ENCODE results near the gene GRIN3A. TPM values are rescaled to one million over a fixed set of nuclear protein-coding genes. Genes with fewer than 3 reads are reported as not detected.
"Not testable (repeated sequence)": the region's sequence is repeated elsewhere in the genome, so short reads cannot be mapped to it uniquely, and the experiment has no call there.

Gene GRIN3A
- total RNA-seq, 1 donor from 2014 or later, result not detected

DNA sequence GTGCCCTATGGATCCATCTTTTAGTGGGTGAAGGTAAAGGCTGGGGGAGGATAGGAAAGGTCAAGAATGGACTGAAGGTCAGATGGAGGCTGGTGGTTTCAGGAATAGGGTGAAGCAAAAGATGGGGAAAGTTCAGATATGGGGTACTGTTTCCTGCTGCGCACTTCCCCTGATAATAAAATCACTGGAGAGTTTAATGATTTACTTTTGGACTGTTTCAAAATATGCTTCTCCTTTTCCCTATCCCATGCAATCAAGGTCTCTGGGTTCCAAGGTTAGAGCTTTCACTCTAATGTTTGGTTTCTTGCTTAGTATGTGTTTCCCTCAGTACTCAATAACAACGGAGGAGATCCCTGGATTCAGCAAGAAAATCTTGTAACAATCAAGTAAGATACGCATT is 132.9 kb downstream of the GRIN3A start:
- DNase-seq (ENCODE audit: low spot score), result no peak
- intact Hi-C loops (cut with micrococcal nuclease), result no loop called here
- no peaks in the 10 kb centered on the region for H3K36me3 Mint-ChIP-seq (ENCODE audit: low read depth)
- H3K9me3 Mint-ChIP-seq, result no peaks in the 10 kb centered on the region
- H3K27ac Mint-ChIP-seq, result no peak overlapping the region
- peaks cover 3% of the 10 kb centered on the region for H3K4me1 Mint-ChIP-seq (ENCODE audit: low read depth)
- H3K4me3 Mint-ChIP-seq (ENCODE audit: low read depth), result no peak overlapping the region
- peaks cover 6% of the 10 kb centered on the region for H3K27me3 Mint-ChIP-seq (ENCODE audit: low read depth)

DNA sequence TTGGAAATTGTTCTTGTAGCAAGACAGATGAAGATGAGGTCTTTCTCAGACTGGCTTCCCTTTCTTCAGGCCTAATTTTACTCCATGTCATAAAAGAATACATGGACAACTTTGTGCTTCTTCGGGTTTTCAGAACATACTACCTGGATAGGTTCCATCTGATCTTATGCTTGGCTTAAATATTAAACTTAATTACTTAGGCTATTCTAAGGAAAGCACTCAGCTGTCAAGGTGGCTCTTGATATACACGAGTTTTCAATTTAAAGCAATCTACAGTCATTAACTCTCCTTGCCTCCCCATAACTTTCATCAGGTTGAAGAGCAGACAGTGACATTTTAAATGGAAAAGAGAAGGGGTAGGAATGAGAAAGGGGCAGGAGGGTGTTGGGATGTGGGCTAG is 134.2 kb downstream of the GRIN3A start:
- H3K4me3 Mint-ChIP-seq (ENCODE audit: low read depth), result no peak overlapping the region
- no peaks in the 10 kb centered on the region for H3K36me3 Mint-ChIP-seq (ENCODE audit: low read depth)
- no peak overlapping the region for H3K27ac Mint-ChIP-seq
- H3K27me3 Mint-ChIP-seq (ENCODE audit: low read depth), result peaks cover 7% of the 10 kb centered on the region
- H3K4me1 Mint-ChIP-seq (ENCODE audit: low read depth), result peaks cover 3% of the 10 kb centered on the region
- H3K9me3 Mint-ChIP-seq, result no peaks in the 10 kb centered on the region
- intact Hi-C loops (cut with micrococcal nuclease), result no loop called here
- no peak for DNase-seq (ENCODE audit: low spot score)

DNA sequence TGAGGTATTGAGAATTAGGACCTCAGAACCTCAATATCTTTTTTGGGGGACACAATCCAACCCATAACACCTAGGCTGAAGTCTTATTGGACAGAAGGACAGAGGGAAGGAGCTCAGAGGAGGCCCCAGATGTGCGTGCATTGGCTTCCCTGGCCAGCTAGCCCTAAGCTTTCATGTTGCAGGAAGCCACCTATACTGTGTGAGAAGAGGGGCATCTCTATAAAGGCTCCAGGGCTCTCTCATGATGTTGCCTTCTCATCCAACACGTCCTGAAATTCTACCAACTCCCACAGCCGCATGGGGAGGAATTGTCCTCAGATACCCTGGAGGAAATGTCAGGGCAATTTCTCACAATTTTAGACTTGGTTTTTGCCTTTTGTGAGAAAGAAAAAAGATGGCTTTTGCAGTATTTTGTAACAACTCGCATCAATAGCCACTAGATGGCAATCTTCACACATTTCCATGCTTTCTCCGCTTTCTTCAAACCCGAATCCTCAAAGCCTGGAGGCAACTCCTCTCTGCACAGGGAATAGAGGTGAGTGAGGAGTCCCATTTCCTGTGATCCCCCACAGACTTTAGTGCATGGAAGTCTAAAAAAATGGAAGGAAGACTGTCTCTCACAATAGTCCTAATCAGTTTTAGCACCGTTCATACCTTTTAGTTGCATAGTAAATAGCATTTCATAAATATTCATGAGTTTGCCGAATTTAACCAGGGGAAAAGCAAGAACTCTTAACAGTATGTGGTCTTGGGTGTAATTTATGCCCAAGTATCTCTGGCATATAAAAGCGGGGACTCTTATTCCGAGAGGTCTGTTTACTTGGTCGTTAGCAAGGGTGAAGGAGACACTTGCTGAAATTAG is 136.3 kb downstream of the GRIN3A start:
- H3K36me3 Mint-ChIP-seq (ENCODE audit: low read depth), result no peaks in the 10 kb centered on the region
- H3K4me3 Mint-ChIP-seq (ENCODE audit: low read depth), result no peak overlapping the region
- peaks cover 7% of the 10 kb centered on the region for H3K27me3 Mint-ChIP-seq (ENCODE audit: low read depth)

DNA sequence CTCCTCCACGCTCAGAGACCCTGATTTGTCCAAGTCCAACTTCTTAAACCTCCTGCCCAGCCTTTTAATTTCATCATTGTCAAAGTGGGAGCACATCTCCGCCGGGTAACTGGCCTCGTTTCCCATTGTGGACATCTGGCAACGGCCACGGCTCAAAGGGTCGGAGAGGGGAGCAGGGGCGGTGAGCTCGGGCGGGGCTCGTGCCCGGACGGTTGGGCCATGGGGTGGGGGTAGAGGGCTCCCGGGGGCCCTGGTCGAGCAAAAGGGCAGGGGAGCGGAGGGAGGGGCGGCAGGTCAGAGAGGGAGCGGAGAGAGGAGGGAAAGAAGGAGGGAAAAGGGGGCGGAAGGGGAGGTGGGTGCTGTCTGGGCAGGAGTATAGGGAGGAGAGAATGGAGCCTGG is 143.7 kb downstream of the GRIN3A start, which contains the start of gene PPP3R2:
Gene PPP3R2, minus strand, starts transcription at position 174 of the 400 bp plus-strand sequence. Its CDS starts 48 bp downstream, at position 126.
- H3K9me3 Mint-ChIP-seq, result no peaks in the 10 kb centered on the region
- H3K4me3 Mint-ChIP-seq (ENCODE audit: low read depth), result no peak within 1 kb of the TSS
- no peaks in the 10 kb centered on the region for H3K4me1 Mint-ChIP-seq (ENCODE audit: low read depth)
- intact Hi-C loops (cut with micrococcal nuclease), result no loop called here
- H3K27me3 Mint-ChIP-seq (ENCODE audit: low read depth), result no peaks in the 10 kb centered on the region
- no peaks in the 10 kb centered on the region for H3K36me3 Mint-ChIP-seq (ENCODE audit: low read depth)
- DNase-seq (ENCODE audit: low spot score), result no peak
- H3K27ac Mint-ChIP-seq, result no peak within 1 kb of the TSS

More for the DNA sequence above, 136.3 kb downstream of the GRIN3A start:
- H3K9me3 Mint-ChIP-seq, result no peaks in the 10 kb centered on the region
- no peak overlapping the region for H3K27ac Mint-ChIP-seq
- H3K4me1 Mint-ChIP-seq (ENCODE audit: low read depth), result peaks cover 3% of the 10 kb centered on the region
- DNase-seq (ENCODE audit: low spot score), result no peak
- intact Hi-C loops (cut with micrococcal nuclease), result loop anchor here (2.0 kb wide), 1 partner anchor 127 kb away; no protein-coding TSS in a partner anchor

DNA sequence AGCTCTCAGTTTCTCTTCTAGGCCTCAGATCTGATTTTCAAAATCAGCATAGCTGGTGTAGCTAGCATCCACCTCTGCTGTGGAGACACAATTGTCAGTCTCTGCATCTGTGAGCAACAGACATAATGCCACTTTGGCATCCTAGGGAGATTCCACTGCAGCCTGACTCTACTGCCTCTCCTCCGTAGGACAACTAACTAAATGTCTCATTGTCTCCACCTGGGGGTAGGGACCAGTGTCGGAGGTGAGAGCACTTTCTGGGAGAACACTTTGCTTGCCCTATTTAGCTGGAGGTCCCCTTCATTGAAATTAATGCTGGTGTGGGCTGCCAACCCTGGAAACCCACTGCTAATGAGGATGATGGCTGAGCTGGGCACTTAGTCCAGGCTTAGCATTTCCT is 145.1 kb downstream of the GRIN3A start:
- intact Hi-C loops (cut with micrococcal nuclease), result no loop called here
- DNase-seq (ENCODE audit: low spot score), result no peak

DNA sequence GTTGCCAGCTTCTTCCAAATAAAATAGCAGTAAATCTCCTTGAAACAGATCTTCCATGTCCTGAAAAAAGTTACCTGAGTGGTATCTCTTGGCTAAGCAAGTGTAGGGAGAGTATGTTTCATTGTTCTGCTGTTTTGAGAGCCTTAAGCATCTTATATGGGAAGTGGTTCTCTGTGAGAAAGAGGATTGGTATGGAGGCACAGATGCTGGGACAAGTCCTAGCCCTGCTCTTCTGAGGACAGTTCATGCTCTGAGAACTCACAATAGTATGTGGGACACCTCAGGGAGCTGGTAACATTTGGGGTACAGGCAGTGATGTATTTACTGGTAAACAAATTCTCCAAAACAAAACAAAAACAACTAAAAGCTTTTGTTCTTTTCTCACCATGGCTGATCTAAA is 145.7 kb downstream of the GRIN3A start:
- no peaks in the 10 kb centered on the region for H3K9me3 Mint-ChIP-seq
- DNase-seq (ENCODE audit: low spot score), result no peak
- H3K36me3 Mint-ChIP-seq (ENCODE audit: low read depth), result no peaks in the 10 kb centered on the region
- no peaks in the 10 kb centered on the region for H3K4me1 Mint-ChIP-seq (ENCODE audit: low read depth)
- H3K27me3 Mint-ChIP-seq (ENCODE audit: low read depth), result no peaks in the 10 kb centered on the region
- H3K27ac Mint-ChIP-seq, result no peak overlapping the region
- H3K4me3 Mint-ChIP-seq (ENCODE audit: low read depth), result no peak overlapping the region
- intact Hi-C loops (cut with micrococcal nuclease), result no loop called here

More for the DNA sequence above, 145.1 kb downstream of the GRIN3A start:
- no peaks in the 10 kb centered on the region for H3K4me1 Mint-ChIP-seq (ENCODE audit: low read depth)
- no peak overlapping the region for H3K27ac Mint-ChIP-seq
- H3K27me3 Mint-ChIP-seq (ENCODE audit: low read depth), result no peaks in the 10 kb centered on the region
- no peaks in the 10 kb centered on the region for H3K36me3 Mint-ChIP-seq (ENCODE audit: low read depth)
- H3K4me3 Mint-ChIP-seq (ENCODE audit: low read depth), result no peak overlapping the region
- H3K9me3 Mint-ChIP-seq, result no peaks in the 10 kb centered on the region

DNA sequence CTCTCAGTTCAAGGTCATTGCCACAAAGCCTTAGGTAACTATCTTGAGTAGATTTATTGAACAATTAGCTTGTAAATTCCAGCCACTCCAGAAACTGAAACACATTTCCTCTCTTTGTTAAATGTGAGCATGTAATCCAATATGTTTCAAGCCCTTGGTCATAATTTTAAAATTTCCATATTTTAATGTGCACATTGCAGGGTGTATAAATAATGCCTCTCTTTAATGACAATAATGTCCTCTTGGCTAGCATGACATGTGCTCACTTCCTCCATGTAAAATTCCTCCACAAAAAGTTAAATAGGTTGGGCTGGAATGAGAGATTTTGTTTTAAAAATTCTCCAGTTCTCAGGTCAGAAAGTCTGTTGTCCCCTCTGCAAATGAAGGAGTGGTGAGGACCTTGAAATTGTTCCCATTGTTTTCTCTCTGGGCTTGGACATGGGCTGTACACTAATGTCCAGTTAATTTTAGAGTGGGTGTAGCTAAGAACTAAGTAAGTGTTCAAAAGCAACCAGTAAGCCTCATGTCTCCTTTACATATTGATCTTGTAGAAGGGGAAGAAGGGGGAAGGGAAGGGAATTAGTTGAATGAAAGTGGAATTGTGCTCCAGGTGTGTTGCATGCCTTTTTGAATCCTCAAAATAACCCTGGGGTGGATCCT is 146.5 kb downstream of the GRIN3A start:
- Mint-ChIP-seq H3K27me3 (ENCODE audit: low read depth) (no peaks in the 10 kb centered on the region), H3K4me1 (ENCODE audit: low read depth) (peaks cover 2% of the 10 kb centered on the region), H3K27ac (no peak overlapping the region), H3K4me3 (ENCODE audit: low read depth) (no peak overlapping the region), H3K36me3 (ENCODE audit: low read depth) (no peaks in the 10 kb centered on the region), H3K9me3 (no peaks in the 10 kb centered on the region)
- intact Hi-C loops (cut with micrococcal nuclease), result no loop called here
- no peak for DNase-seq (ENCODE audit: low spot score)

DNA sequence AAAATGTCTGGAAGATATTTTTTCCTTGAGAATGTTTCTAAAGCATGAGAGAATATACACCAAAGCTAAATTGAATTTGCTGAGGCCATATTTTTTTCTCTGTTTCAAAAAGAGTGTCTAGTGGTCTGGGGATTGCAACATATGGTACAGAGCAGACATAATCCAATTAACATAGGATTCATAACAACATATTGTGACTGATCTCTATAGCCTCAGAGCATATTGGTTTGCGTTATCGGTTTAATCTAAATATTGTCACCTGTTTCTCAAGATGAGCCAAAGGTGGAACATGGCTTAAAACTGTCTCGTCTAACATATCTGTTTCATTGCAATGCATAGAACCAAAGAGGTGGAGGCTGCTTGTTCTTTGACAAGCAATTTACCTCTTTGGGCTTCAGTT is 147.5 kb downstream of the GRIN3A start:
- intact Hi-C loops (cut with micrococcal nuclease), result no loop called here
- no peak overlapping the region for H3K4me3 Mint-ChIP-seq (ENCODE audit: low read depth)
- H3K27ac Mint-ChIP-seq, result no peak overlapping the region
- H3K4me1 Mint-ChIP-seq (ENCODE audit: low read depth), result peaks cover 6% of the 10 kb centered on the region
- no peaks in the 10 kb centered on the region for H3K36me3 Mint-ChIP-seq (ENCODE audit: low read depth)
- H3K27me3 Mint-ChIP-seq (ENCODE audit: low read depth), result no peaks in the 10 kb centered on the region
- no peaks in the 10 kb centered on the region for H3K9me3 Mint-ChIP-seq
- no peak for DNase-seq (ENCODE audit: low spot score)

DNA sequence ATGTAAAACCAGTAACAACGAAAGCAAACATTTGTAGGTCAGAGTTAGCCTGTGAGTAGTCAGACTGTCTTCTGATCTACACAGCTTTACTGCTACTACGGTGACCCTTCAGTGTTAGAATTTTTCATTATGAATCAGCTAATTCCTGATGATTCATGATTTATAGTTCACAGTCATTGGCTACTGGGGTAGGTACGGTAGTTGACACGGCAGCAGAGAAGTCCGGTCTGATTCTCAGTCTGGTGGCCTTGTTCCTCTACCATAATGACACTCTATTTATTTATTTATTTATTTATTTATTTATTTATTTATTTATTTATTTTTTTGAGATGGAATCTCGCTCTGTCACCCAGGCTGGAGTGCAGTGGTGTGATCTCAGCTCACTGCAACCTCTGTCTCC is 148.4 kb downstream of the GRIN3A start:
- H3K36me3 Mint-ChIP-seq (ENCODE audit: low read depth); H3K4me3 Mint-ChIP-seq (ENCODE audit: low read depth); H3K9me3 Mint-ChIP-seq; DNase-seq (ENCODE audit: low spot score); H3K27me3 Mint-ChIP-seq (ENCODE audit: low read depth); H3K27ac Mint-ChIP-seq; H3K4me1 Mint-ChIP-seq (ENCODE audit: low read depth); intact Hi-C loops (cut with micrococcal nuclease): not testable (repeated sequence)

DNA sequence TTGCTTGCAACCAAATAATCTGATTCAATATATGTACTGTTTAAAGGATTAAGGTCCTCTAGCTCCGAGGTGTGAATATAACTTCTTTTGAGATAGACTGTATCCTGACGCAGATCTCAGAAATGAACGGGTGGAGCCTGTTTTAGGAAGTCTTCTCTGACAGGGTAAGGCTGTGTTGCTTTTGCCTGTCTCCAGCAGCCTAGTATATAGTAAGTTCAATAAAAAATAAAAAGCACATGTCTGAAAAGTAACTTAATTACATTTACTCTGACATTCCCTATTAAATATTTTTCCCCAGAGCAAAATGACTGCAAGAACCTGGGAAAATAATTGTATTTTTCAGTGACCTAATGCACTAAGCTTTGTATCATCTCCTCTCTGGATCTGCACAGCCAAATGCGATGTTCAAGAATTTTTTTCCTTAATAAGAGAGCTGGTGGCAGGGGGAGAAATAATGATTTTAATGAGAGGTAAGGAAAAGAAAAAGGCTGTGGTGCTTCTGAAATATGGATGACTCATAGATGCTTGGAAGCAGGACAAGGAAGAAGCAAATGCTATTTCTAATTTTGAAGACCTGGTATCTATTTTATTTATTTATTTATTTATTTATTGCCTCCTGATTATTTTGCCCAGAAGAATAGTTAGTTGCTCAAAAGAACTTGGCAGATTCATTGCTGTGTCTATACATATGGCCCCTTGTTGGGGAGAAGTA is 151.0 kb downstream of the GRIN3A start:
- Mint-ChIP-seq H3K9me3 (no peaks in the 10 kb centered on the region), H3K27ac (no peak overlapping the region), H3K27me3 (ENCODE audit: low read depth) (peaks cover 1% of the 10 kb centered on the region), H3K36me3 (ENCODE audit: low read depth) (no peaks in the 10 kb centered on the region), H3K4me3 (ENCODE audit: low read depth) (no peak overlapping the region), H3K4me1 (ENCODE audit: low read depth) (peaks cover 6% of the 10 kb centered on the region)
- DNase-seq (ENCODE audit: low spot score), result no peak
- intact Hi-C loops (cut with micrococcal nuclease), result no loop called here

DNA sequence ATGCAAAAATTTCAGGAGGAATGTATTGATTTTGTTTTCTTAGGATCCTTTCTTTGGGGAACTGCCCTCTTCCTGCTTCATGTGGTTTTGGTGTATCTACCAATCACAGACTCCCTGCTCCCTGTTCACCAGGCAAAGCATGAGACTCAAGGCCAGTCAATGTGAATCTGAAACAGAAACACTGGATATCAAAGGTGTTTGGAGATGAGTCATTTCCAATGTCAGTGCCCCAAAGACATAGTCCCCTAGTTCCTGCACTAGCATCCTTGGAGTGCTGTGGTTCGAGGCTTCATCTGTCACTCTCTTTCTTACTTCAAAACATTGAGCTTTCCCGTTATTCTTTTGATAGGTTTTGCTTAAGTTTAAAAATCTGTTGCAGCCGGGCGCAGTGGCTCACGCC is 151.8 kb downstream of the GRIN3A start:
- DNase-seq (ENCODE audit: low spot score), result peak; percentile 18
- H3K4me1 Mint-ChIP-seq (ENCODE audit: low read depth), result peaks cover 6% of the 10 kb centered on the region
- H3K36me3 Mint-ChIP-seq (ENCODE audit: low read depth), result no peaks in the 10 kb centered on the region
- intact Hi-C loops (cut with micrococcal nuclease), result no loop called here
- no peaks in the 10 kb centered on the region for H3K9me3 Mint-ChIP-seq
- no peak overlapping the region for H3K27ac Mint-ChIP-seq
- no peak overlapping the region for H3K4me3 Mint-ChIP-seq (ENCODE audit: low read depth)
- H3K27me3 Mint-ChIP-seq (ENCODE audit: low read depth), result peaks cover 1% of the 10 kb centered on the region

DNA sequence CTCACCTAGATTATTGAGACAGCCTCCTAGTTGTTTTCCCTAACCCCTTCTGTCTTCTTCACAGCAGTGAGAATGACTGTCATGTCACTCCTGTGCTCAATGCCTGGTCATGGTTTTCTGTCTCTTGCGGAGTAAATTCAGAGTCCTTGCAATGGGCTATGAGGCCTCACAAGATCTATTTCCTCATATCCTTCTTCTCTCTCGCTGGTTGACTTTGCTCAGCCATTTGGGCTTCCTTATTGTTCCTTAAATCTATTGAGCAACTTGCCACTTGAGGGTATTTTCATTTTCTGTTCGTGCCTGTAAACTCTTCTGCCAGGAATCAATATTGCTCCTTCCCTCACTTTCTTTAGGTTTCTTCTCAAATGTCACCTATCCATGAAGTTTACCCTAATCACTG is 152.7 kb downstream of the GRIN3A start:
- no peak overlapping the region for H3K4me3 Mint-ChIP-seq (ENCODE audit: low read depth)
- H3K27me3 Mint-ChIP-seq (ENCODE audit: low read depth), result peaks cover 1% of the 10 kb centered on the region
- no peak overlapping the region for H3K27ac Mint-ChIP-seq
- no peaks in the 10 kb centered on the region for H3K36me3 Mint-ChIP-seq (ENCODE audit: low read depth)
- intact Hi-C loops (cut with micrococcal nuclease), result no loop called here
- DNase-seq (ENCODE audit: low spot score), result no peak
- peaks cover 6% of the 10 kb centered on the region for H3K4me1 Mint-ChIP-seq (ENCODE audit: low read depth)
- no peaks in the 10 kb centered on the region for H3K9me3 Mint-ChIP-seq

DNA sequence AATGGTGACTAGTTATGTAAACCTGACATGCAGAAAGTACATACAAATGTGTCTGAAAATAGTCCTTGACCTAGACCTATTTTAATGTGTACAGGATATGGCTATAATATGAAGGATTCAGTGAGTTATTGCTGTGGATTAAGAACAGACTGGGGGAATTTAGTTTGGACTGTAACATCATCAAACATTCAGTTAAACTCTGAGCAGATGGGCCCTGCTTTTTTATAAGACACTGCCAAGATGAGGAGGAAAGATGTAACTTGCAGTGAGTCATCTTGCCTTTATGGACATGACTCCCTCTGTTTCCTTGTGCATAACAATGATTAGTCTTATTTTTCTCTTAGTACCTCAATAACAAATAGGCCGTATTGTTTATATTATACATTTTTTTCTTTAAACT is 155.9 kb downstream of the GRIN3A start:
- Mint-ChIP-seq H3K27me3 (ENCODE audit: low read depth) (peaks cover 1% of the 10 kb centered on the region), H3K4me3 (ENCODE audit: low read depth) (no peak overlapping the region), H3K36me3 (ENCODE audit: low read depth) (no peaks in the 10 kb centered on the region), H3K9me3 (no peaks in the 10 kb centered on the region), H3K27ac (no peak overlapping the region), H3K4me1 (ENCODE audit: low read depth) (peaks cover 6% of the 10 kb centered on the region)
- intact Hi-C loops (cut with micrococcal nuclease), result no loop called here
- no peak for DNase-seq (ENCODE audit: low spot score)

Measured in activated T-helper 2 cell treated with anti-CD3 and anti-CD28 coated beads, Interferon-gamma antibody, Interleukin-2, Interleukin-4, amounts not matched to agents 10 μg/mL and 5 μg/mL and 100 μg/mL, durations not matched to agents 14 hours and 24 hours and 36 hours (primary cell).